Fibroblast of skin of right biceps (primary cell): ENCODE results near the gene UPK3A.
"Not testable (repeated sequence)": the region's sequence is repeated elsewhere in the genome, so short reads cannot be mapped to it uniquely, and the experiment has no call there.

ENCODE experiments used
- DNase-seq: peaks from one replicate; pipeline ENCODE4 v3.0.0-alpha.2; 2013

The UPK3A gene

DNA sequence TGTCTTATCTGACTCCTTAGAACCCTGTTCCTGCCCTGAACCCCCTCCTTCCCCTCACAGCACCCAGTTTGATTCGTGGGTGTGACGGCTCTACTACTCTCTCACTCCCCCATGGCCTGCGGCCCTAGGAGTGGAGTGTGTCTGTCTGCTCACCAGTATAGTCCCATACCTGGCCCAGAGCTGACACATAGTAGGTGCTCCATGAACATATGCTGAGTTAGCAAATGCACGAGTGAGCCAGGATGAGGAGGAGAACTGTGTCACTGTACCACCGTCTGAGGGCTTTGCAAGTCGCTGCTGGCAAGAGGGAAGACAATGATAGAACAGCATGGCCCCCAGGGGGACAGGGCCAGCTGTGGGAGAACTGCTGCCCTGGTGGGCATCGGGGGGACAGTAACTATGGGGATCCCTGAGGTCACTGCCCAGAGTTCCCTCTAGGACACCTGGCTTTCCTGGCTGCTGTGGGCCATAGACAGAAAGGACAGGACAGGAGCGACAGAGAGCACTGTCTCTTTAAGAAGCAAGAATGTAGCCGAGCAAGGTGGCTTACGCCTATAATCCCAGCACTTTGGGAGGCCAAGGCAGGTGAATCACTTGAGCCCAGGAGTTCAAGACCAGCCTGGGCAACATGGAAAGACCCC lies 24.9 kb upstream of the UPK3A start:
- no peak for DNase-seq

- DNase-seq, result not testable (repeated sequence)
Measured at GRCh38 chr22:45260395-45260759, 24.4 kb upstream of the UPK3A start.

- DNase-seq, result no peak
Measured at GRCh38 chr22:45261407-45262088, 23.2 kb upstream of the UPK3A start.

- no peak for DNase-seq
Measured at GRCh38 chr22:45262195-45262930, 22.4 kb upstream of the UPK3A start.

- no peak for DNase-seq
Measured at GRCh38 chr22:45262931-45263462, 21.8 kb upstream of the UPK3A start.

- peak; percentile 60 for DNase-seq
Measured at GRCh38 chr22:45263463-45264269, 21.1 kb upstream of the UPK3A start.

DNA sequence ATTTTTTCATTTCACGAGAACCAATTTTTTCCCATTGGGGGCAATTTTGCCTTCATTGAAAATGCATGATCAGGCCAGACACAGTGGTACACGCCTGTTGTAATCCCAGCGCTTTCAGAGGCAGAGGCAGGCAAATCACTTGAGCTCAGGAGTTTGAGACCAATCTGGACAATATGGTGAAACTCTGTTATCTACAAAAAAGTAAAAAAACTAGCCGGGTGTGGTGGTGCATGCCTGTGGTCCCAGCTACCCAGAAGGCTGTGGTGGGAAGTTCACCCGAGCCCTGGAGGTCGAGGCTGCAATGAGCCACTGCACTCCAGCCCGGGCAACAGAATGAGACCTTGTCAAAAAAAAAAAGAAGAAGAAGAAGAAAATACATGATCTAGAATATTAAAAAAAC lies 19.2 kb upstream of the UPK3A start:
- DNase-seq, result no peak

DNA sequence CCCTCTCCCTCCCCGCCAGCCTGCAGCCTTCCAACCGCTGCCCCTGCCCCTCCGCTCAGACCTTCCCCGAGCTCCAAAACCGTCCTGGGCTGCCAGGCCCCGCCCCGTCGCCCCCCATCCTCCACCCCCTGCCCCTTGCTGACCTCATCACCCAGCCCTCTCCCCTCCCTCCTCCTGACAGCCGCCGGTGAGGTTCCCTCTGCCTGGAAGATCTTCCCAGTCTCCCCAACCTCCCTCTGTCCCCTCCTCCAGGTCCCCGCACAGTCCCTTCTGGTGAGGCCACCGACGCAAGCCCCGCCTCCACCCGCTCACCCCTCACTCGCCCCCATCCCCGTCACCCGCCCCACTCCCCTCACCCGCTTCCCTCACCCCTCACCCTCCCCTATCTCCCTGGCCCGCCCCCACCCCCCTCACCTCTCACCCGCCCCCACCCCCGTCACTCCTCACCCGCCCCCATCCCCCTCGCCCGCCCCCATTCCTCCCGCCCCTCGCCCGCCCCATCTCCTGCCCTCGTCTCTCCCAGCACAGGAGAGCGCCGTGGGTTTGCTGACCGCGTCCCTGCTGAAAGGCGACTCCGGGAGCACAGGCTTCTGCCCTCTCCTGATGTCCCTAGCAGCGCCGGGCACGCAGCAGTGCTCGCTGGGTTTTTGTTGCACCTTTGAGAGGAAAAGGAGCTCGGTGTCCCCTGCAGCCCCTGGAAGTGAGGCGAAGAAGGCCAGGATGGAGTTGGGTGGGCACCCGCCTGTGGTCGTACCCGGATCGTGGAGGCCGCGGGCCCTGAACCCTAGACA lies 16.4 kb upstream of the UPK3A start:
- no peak for DNase-seq

DNA sequence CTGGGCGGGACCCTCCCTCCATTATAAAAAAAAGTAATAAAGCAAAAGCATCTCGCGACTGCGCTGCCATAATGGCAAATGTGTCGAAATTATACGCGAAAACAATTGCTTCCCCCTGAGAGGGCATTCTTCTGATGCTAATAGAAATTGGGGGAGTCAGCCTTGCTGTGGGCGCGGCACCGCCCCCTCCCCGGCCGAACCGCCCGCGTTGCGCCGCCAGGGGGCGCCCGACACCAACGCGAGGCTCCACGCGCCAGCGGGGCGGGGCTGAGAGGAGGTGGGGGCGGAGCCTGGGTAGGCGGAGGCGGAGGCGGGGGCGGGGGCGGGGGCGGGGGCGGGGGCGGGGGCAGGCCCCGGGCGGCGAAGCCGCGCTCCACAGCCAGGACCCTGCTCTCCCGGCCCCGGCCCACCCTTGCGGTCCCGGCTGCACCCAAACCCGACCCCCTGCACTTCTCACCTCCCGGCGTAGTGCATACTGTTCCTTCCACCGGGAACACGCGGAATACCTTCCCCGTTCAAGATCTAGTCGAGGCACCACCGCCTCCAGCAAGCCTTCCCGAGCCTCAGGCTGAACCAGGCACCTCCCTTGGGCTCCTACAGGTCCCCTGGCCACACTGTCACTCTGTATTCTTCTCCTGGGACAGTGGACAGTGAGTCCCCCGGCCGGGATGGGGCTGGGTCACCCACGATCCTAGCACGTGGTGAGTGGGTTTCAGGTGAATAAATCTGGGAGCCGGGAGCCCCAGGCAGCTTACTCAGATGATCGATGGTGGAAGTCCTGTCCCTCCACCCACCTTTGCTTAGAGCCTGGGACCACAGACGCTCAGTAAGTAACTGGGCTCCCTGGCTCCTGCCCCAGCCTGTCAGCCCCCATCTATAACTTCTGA lies 15.5 kb upstream of the UPK3A start:
- peak; percentile 74 for DNase-seq

DNA sequence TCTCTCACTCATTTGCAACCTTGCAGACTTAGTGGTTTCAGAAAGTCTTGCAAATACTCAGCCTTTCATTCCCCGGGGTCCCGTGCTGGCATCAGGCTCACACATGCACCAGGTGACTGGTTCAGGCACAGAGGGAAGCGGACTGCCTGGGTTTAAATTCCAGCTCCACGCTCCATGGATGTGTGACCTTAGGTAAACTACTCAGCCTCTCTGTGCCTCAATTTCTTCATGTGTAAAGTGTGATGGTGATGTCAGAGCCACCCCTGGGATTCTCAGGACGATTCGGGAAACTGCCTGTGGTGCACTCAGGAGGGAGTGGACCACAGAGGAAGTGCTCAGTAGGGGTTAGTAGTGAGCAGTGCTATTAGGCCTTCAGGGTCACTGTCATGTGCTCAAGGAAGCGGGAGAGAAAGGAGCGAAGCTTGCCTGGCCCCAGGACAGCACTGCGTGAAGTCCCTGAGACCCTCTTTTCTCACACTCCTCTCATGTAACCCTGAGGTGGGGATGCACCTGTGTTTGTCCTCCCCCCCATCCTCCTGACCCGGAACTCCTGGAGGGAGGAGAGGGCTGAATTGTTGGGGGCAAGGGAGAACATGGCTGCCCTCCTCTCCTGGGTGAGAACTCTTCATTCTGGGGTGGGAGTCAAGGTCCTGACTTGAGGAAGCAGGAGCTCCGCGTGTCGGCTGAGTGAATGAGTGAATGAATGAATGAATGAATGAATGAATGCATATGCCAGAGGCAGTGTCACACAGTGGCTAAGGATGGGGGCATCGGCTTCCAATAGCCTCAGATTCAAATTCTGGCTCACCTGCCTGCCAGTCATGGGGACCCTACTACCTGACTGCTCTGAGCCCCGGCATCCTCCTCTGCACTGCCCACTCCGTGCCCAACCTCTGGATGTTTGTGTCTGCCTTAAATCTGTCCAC lies 14.4 kb upstream of the UPK3A start:
- no peak for DNase-seq

DNA sequence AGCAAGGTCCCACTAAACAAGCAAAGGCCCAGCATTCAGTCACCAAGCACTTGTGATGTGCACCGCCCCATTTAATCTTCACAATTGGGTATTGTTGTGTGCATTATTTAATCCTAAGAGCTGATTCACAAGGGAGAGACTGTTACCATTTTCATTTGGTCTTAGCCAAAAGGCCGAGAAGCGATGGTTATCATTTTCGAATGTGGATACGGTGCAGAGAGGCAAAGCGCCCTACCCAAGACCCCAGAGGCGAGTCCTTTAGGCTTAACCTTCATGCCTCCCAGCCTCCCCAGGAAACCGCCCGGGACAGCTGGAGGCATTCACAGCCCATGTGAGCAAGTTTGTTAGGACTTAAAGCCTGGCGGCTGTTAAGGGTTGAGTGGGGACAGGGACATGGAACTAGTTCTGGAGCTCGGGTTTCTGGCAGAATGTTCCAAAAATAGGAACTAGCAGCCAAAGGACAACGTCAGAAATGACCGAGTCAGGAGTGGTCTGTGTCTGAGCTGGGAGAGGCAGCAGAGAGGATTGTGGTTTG lies 13.0 kb upstream of the UPK3A start:
- no peak for DNase-seq

DNA sequence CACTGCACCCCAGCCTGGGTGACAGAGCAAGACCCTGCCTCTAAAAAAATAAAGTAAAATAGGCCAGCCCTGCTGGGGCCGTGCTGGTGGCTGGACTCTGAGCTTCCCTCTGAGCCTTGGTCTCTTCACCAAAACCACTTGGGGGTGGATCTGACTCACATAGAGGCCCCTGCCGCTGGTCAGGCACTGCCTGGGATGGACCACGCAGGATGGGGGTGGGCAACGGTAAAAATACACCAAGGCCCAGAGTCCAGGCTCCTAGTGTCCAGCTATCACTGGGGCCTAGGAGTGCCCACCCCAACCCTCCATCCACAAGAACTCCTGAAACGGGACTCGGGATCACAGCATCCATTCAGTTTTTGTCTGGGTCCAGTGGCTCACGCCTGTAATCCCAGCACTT lies 12.3 kb upstream of the UPK3A start:
- no peak for DNase-seq

DNA sequence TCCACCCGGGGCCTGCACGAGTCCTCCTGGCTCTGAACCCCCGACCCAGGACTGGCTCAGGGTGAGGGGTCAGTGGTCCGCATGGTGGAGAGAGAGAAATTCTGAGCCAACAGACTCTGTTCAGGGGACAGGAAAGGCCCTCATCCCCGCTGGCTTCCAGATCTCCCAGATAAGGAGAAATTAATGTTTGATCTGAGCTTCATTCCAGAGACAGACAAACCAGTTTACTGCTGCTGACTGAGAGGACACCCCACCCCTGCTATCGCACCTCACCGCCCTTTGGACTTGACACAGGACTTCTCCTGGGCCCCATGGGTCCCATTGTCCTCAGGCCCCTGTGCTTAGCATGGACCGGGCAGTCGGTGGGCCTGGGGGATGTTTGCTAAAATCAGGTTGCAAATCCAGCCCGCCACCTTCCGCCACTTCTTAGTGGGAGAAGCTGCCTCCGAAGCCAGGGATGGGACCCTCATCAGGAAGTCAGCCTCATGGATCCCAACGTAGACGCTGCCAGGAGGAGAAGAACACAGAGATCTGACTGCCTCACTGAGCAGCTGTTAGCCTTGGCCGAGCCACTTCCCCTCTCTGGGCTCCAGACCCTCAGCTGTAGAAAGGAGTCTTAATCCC lies 11.2 kb upstream of the UPK3A start:
- no peak for DNase-seq

GRCh38 chr22:45276507-45277105 lies 8.1 kb upstream of the UPK3A start:
- no peak for DNase-seq

DNA sequence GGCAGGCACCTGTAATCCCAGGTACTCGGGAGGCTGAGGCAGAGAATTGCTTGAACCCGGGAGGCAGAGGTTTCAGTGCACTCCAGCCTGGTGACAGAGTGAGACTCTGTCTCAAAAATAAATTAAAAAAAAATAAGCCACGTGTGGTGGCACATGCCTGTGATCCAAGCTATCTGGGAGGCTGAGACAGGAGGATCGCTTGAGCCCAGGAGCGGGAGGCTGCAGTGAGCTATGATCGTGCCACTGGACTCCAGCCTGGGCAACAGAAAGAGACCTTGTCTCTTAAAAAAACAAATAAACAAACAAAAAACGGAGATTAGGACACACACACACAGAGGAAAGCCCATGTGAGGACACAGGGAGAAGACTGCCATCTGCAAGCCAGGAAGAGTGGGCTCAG lies 7.0 kb upstream of the UPK3A start:
- DNase-seq, result not testable (repeated sequence)

GRCh38 chr22:45278125-45278524 lies 6.6 kb upstream of the UPK3A start:
- DNase-seq, result no peak

- no peak for DNase-seq
Measured at GRCh38 chr22:45280587-45280980, 4.2 kb upstream of the UPK3A start.

DNA sequence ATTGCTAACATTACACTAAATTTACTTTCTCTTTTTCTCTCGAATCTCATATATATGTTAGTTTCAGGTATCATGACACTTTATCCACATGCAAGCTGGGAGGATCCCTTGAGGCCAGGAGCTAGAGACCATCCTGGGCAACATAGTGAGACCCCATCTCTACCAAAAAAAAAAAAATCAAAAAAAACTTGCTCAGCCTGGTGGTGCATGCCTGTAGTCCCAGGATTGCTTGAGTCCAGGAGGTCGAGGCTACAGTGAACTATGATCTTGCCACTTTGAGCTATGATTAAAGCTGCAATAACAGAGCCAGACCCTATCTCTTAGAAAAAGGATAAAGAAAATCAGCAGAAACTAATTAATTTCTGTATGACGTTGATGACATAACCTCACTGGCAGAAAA lies 3.7 kb upstream of the UPK3A start:
- no peak for DNase-seq
